Activated CD4-positive, alpha-beta T cell treated with anti-CD3 and anti-CD28 coated beads, Interleukin-2, amount 50 U/mL, for 24 hours (primary cell): ENCODE measurements around the gene PRKCA.

Experiments used
- DNase-seq, 2 donors: peaks; one replicate each; pipeline ENCODE4 v3.0.0-alpha.2; 2020; ENCODE audit warnings: low read depth in 1 of 2, low spot score in 1 of 2

Gene PRKCA

GRCh38 chr17:66725956-66726355 lies 423.5 kb downstream of the PRKCA start:
- DNase-seq: no peak

GRCh38 chr17:66726371-66726770 lies 424.0 kb downstream of the PRKCA start:
- no peak for DNase-seq

GRCh38 chr17:66726846-66727245 lies 424.4 kb downstream of the PRKCA start:
- no peak for DNase-seq

GRCh38 chr17:66727634-66728570 lies 425.5 kb downstream of the PRKCA start:
- no peak for DNase-seq

- DNase-seq: no peak
These were observed 428.1 kb downstream of the PRKCA start for GRCh38 chr17:66730461-66730923.

GRCh38 chr17:66733759-66734158 lies 431.3 kb downstream of the PRKCA start:
- no peak for DNase-seq

GRCh38 chr17:66734186-66734943 lies 432.0 kb downstream of the PRKCA start:
- no peak for DNase-seq

GRCh38 chr17:66737524-66737923 lies 435.1 kb downstream of the PRKCA start:
- no peak for DNase-seq

- DNase-seq: no peak
These were observed 435.9 kb downstream of the PRKCA start for GRCh38 chr17:66738301-66738700.

- no peak for DNase-seq
These were observed 437.1 kb downstream of the PRKCA start for GRCh38 chr17:66739553-66739952.

- DNase-seq: no peak
These were observed 437.8 kb downstream of the PRKCA start for GRCh38 chr17:66740226-66740625.

- DNase-seq: no peak
These were observed 441.1 kb downstream of the PRKCA start for GRCh38 chr17:66743511-66743910.

GRCh38 chr17:66746736-66747135 lies 444.3 kb downstream of the PRKCA start:
- no peak for DNase-seq

GRCh38 chr17:66747578-66748275 lies 445.3 kb downstream of the PRKCA start:
- DNase-seq: no peak

- DNase-seq: no peak
These were observed 446.2 kb downstream of the PRKCA start for GRCh38 chr17:66748578-66748977.

- DNase-seq: no peak
These were observed 446.9 kb downstream of the PRKCA start for GRCh38 chr17:66749217-66749832.

GRCh38 chr17:66750116-66750515 lies 447.7 kb downstream of the PRKCA start:
- no peak for DNase-seq

GRCh38 chr17:66750781-66751543 lies 448.5 kb downstream of the PRKCA start:
- no peak for DNase-seq

GRCh38 chr17:66751771-66752170 lies 449.4 kb downstream of the PRKCA start:
- DNase-seq: no peak

- no peak for DNase-seq
These were observed 450.0 kb downstream of the PRKCA start for GRCh38 chr17:66752411-66752810.
